ENCODE data around the gene UXS1. TPM values are rescaled to one million over a fixed set of nuclear protein-coding genes. Genes with fewer than 3 reads are reported as not detected.

Gene UXS1
- total RNA-seq, 1 experiment from 2014 or later = 44.7 TPM

DNA sequence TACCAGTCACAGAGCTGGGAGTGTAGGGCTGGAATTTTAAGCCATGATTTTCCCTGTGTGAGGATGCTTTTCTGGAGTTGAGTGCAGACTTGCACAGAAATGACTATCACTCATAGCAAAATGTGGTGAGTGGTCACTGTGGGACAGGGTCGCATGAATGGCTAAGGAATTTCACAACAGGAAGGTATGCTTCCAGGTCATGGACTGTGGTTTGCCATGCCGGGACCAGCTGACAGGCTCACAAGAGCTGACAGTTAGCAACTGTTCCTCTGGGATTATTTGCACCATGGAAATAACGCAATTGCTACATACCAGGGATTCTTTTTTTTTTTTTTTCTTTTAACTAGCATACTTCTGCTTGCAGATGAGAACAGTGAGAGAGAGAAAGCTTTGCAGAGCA is 3.8 kb upstream of the UXS1 start:
- Mint-ChIP-seq H3K9me3 (no peaks in the 10 kb centered on the region), H3K4me3 (no peak overlapping the region), H3K27me3 (ENCODE audit: low read depth) (no peaks in the 10 kb centered on the region; the same call in none of the 2 replicates), H3K36me3 (no peaks in the 10 kb centered on the region), H3K27ac (no peak overlapping the region), H3K4me1 (peaks cover 9% of the 10 kb centered on the region)
- DNase-seq (ENCODE audit: low spot score) (no peak), ATAC-seq (no peak)
- TF ChIP-seq, protein P1, sequence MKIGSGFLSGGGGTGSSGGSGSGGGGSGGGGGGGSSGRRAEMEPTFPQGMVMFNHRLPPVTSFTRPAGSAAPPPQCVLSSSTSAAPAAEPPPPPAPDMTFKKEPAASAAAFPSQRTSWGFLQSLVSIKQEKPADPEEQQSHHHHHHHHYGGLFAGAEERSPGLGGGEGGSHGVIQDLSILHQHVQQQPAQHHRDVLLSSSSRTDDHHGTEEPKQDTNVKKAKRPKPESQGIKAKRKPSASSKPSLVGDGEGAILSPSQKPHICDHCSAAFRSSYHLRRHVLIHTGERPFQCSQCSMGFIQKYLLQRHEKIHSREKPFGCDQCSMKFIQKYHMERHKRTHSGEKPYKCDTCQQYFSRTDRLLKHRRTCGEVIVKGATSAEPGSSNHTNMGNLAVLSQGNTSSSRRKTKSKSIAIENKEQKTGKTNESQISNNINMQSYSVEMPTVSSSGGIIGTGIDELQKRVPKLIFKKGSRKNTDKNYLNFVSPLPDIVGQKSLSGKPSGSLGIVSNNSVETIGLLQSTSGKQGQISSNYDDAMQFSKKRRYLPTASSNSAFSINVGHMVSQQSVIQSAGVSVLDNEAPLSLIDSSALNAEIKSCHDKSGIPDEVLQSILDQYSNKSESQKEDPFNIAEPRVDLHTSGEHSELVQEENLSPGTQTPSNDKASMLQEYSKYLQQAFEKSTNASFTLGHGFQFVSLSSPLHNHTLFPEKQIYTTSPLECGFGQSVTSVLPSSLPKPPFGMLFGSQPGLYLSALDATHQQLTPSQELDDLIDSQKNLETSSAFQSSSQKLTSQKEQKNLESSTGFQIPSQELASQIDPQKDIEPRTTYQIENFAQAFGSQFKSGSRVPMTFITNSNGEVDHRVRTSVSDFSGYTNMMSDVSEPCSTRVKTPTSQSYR (CRISPR knock-in tag; IDR thresholded peaks at IDR 0.05) = no peak
- peak; percentile 71; the same call in 1 of the 2 replicates for TF ChIP-seq GABPB1 (CRISPR knock-in tag; IDR thresholded peaks at IDR 0.05)
- ChIA-PET POLR2A (no interaction called here), CTCF (no interaction called here)

DNA sequence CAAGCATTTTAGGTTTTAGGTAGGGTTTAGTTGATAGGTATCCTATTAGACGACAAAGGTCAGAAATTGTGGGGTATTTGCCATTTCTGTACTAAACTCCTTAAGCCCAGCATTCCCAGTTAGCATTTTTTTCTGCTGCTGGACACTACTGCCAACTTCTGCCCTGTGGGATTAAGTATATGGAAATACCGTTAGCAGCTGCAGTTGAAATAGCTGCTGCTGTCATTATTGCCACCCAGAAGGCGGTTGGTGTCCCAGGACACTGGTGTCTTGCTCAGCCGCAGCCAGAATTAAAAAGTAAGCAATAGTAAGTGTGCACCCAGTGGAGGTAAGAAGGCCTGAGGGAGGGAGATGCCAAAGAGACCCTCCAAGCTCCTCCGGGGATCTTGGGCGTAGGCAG is 1.9 kb upstream of the UXS1 start:
- Mint-ChIP-seq H3K36me3 (peaks cover 3% of the 10 kb centered on the region; the same call in 1 of the 2 replicates), H3K4me3 (no peak overlapping the region), H3K27me3 (ENCODE audit: low read depth) (no peaks in the 10 kb centered on the region; the same call in none of the 2 replicates), H3K9me3 (0 out of 2 replicates have a peak, but pooled peaks cover 3% of the 10 kb centered on the region), H3K4me1 (peaks cover 27% of the 10 kb centered on the region), H3K27ac (no peak overlapping the region)
- DNase-seq (ENCODE audit: low spot score) (no peak), ATAC-seq (no peak)
- TF ChIP-seq, protein P2, sequence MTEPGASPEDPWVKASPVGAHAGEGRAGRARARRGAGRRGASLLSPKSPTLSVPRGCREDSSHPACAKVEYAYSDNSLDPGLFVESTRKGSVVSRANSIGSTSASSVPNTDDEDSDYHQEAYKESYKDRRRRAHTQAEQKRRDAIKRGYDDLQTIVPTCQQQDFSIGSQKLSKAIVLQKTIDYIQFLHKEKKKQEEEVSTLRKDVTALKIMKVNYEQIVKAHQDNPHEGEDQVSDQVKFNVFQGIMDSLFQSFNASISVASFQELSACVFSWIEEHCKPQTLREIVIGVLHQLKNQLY (CRISPR knock-in tag; IDR thresholded peaks at IDR 0.05) = no peak
- TF ChIP-seq NR1H2 (CRISPR knock-in tag; IDR thresholded peaks at IDR 0.05) (no peak), OVOL2 (CRISPR knock-in tag; IDR thresholded peaks at IDR 0.05; ENCODE audit: borderline replicate concordance) (no peak), RELA (CRISPR knock-in tag; IDR thresholded peaks at IDR 0.05; ENCODE audit: borderline replicate concordance) (no peak), PRRX2 (CRISPR knock-in tag; IDR thresholded peaks at IDR 0.05) (no peak), ZNF138 (CRISPR knock-in tag; conservative IDR thresholded peaks at IDR 0.05) (no peak), GRHL2 (CRISPR knock-in tag; IDR thresholded peaks at IDR 0.05; ENCODE audit: insufficient replicate concordance, severe bottlenecking) (no peak), ESRRA (CRISPR knock-in tag; IDR thresholded peaks at IDR 0.05; ENCODE audit: borderline replicate concordance) (no peak), ZNF219 (CRISPR knock-in tag; IDR thresholded peaks at IDR 0.05; ENCODE audit: borderline replicate concordance) (no peak), SP1 (CRISPR knock-in tag; conservative IDR thresholded peaks at IDR 0.05) (no peak)
- TF ChIP-seq, protein P3, sequence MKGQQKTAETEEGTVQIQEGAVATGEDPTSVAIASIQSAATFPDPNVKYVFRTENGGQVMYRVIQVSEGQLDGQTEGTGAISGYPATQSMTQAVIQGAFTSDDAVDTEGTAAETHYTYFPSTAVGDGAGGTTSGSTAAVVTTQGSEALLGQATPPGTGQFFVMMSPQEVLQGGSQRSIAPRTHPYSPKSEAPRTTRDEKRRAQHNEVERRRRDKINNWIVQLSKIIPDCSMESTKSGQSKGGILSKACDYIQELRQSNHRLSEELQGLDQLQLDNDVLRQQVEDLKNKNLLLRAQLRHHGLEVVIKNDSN (CRISPR knock-in tag; IDR thresholded peaks at IDR 0.05) = no peak
- TF ChIP-seq, protein P4, sequence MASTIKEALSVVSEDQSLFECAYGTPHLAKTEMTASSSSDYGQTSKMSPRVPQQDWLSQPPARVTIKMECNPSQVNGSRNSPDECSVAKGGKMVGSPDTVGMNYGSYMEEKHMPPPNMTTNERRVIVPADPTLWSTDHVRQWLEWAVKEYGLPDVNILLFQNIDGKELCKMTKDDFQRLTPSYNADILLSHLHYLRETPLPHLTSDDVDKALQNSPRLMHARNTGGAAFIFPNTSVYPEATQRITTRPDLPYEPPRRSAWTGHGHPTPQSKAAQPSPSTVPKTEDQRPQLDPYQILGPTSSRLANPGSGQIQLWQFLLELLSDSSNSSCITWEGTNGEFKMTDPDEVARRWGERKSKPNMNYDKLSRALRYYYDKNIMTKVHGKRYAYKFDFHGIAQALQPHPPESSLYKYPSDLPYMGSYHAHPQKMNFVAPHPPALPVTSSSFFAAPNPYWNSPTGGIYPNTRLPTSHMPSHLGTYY (CRISPR knock-in tag; IDR thresholded peaks at IDR 0.05) = no peak
- TF ChIP-seq, protein P5, sequence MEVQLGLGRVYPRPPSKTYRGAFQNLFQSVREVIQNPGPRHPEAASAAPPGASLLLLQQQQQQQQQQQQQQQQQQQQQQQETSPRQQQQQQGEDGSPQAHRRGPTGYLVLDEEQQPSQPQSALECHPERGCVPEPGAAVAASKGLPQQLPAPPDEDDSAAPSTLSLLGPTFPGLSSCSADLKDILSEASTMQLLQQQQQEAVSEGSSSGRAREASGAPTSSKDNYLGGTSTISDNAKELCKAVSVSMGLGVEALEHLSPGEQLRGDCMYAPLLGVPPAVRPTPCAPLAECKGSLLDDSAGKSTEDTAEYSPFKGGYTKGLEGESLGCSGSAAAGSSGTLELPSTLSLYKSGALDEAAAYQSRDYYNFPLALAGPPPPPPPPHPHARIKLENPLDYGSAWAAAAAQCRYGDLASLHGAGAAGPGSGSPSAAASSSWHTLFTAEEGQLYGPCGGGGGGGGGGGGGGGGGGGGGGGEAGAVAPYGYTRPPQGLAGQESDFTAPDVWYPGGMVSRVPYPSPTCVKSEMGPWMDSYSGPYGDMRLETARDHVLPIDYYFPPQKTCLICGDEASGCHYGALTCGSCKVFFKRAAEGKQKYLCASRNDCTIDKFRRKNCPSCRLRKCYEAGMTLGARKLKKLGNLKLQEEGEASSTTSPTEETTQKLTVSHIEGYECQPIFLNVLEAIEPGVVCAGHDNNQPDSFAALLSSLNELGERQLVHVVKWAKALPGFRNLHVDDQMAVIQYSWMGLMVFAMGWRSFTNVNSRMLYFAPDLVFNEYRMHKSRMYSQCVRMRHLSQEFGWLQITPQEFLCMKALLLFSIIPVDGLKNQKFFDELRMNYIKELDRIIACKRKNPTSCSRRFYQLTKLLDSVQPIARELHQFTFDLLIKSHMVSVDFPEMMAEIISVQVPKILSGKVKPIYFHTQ (CRISPR knock-in tag; IDR thresholded peaks at IDR 0.05) = no peak
- TF ChIP-seq, protein P6, sequence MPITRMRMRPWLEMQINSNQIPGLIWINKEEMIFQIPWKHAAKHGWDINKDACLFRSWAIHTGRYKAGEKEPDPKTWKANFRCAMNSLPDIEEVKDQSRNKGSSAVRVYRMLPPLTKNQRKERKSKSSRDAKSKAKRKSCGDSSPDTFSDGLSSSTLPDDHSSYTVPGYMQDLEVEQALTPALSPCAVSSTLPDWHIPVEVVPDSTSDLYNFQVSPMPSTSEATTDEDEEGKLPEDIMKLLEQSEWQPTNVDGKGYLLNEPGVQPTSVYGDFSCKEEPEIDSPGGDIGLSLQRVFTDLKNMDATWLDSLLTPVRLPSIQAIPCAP (CRISPR knock-in tag; IDR thresholded peaks at IDR 0.05) = no peak
- TF ChIP-seq, protein P7, sequence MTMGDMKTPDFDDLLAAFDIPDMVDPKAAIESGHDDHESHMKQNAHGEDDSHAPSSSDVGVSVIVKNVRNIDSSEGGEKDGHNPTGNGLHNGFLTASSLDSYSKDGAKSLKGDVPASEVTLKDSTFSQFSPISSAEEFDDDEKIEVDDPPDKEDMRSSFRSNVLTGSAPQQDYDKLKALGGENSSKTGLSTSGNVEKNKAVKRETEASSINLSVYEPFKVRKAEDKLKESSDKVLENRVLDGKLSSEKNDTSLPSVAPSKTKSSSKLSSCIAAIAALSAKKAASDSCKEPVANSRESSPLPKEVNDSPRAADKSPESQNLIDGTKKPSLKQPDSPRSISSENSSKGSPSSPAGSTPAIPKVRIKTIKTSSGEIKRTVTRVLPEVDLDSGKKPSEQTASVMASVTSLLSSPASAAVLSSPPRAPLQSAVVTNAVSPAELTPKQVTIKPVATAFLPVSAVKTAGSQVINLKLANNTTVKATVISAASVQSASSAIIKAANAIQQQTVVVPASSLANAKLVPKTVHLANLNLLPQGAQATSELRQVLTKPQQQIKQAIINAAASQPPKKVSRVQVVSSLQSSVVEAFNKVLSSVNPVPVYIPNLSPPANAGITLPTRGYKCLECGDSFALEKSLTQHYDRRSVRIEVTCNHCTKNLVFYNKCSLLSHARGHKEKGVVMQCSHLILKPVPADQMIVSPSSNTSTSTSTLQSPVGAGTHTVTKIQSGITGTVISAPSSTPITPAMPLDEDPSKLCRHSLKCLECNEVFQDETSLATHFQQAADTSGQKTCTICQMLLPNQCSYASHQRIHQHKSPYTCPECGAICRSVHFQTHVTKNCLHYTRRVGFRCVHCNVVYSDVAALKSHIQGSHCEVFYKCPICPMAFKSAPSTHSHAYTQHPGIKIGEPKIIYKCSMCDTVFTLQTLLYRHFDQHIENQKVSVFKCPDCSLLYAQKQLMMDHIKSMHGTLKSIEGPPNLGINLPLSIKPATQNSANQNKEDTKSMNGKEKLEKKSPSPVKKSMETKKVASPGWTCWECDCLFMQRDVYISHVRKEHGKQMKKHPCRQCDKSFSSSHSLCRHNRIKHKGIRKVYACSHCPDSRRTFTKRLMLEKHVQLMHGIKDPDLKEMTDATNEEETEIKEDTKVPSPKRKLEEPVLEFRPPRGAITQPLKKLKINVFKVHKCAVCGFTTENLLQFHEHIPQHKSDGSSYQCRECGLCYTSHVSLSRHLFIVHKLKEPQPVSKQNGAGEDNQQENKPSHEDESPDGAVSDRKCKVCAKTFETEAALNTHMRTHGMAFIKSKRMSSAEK (CRISPR knock-in tag; IDR thresholded peaks at IDR 0.05; ENCODE audit: borderline replicate concordance) = no peak
- TF ChIP-seq, protein P8, sequence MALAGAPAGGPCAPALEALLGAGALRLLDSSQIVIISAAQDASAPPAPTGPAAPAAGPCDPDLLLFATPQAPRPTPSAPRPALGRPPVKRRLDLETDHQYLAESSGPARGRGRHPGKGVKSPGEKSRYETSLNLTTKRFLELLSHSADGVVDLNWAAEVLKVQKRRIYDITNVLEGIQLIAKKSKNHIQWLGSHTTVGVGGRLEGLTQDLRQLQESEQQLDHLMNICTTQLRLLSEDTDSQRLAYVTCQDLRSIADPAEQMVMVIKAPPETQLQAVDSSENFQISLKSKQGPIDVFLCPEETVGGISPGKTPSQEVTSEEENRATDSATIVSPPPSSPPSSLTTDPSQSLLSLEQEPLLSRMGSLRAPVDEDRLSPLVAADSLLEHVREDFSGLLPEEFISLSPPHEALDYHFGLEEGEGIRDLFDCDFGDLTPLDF (CRISPR knock-in tag; IDR thresholded peaks at IDR 0.05) = no peak
- POLR2A ChIA-PET = no interaction called here
- CTCF ChIA-PET = no interaction called here

Data from WTC11 (cell line).